Immature natural killer cell (primary cell): ENCODE data around the gene ZDHHC11. TPM values are rescaled to one million over a fixed set of nuclear protein-coding genes. Genes with fewer than 3 reads are reported as not detected.
"Not testable (repeated sequence)": the region's sequence is repeated elsewhere in the genome, so short reads cannot be mapped to it uniquely, and the experiment has no call there.

ENCODE experiments used
- DNase-seq, 3 donors: peaks; one replicate each; pipeline ENCODE4 v3.0.0; 2022; ENCODE audit warnings: mixed read lengths in 1 of 3
- H3K27ac Mint-ChIP-seq, 6 donors: one replicate each; pipeline ENCODE4 v1.8.0; 2020; ENCODE audit warnings: mixed read lengths in 6 of 6, mild to moderate bottlenecking in 5 of 6, inconsistent platforms in 4 of 6, moderate library complexity in 3 of 6
- H3K27me3 Mint-ChIP-seq, 3 donors: one replicate each; pipeline ENCODE4 v1.8.0; 2020 to 2021; ENCODE audit warnings: low read depth in 3 of 3, mild to moderate bottlenecking in 3 of 3, mixed read lengths in 3 of 3, moderate library complexity in 3 of 3, inconsistent platforms in 1 of 3
- H3K36me3 Mint-ChIP-seq, 3 donors: one replicate each; pipeline ENCODE4 v1.8.0; 2020; ENCODE audit warnings: mixed read lengths in 3 of 3, inconsistent platforms in 2 of 3, mild to moderate bottlenecking in 2 of 3
- H3K4me1 Mint-ChIP-seq, 2 donors: one replicate each; pipeline ENCODE4 v1.8.0; 2020; ENCODE audit warnings: inconsistent platforms in 2 of 2, mild to moderate bottlenecking in 2 of 2, mixed read lengths in 2 of 2, moderate library complexity in 1 of 2
- H3K4me3 Mint-ChIP-seq, 5 donors: one replicate each; pipeline ENCODE4 v1.8.0; 2020; ENCODE audit warnings: mild to moderate bottlenecking in 5 of 5, mixed read lengths in 5 of 5, inconsistent platforms in 3 of 5, moderate library complexity in 3 of 5
- H3K9me3 Mint-ChIP-seq, 6 donors: one replicate each; pipeline ENCODE4 v1.8.0; 2020; ENCODE audit warnings: mild to moderate bottlenecking in 6 of 6, mixed read lengths in 6 of 6, inconsistent platforms in 4 of 6, moderate library complexity in 3 of 6
- polyA plus RNA-seq, 3 donors: library from polyadenylated mRNA; unstranded; fragments of 300-500 nt; fragmentation: Illumina TruSeq; gene quantifications; one replicate each; pipeline ENCODE4 v1.2.3, GENCODE V29; 2021

ZDHHC11 gene
- polyA plus RNA-seq, 3 donors from 2014 or later, result not detected

GRCh38 chr5:841531-842401, 9.0 kb downstream of the ZDHHC11 start:
- H3K4me1 Mint-ChIP-seq, DNase-seq, H3K36me3 Mint-ChIP-seq: not testable (repeated sequence)

GRCh38 chr5:840974-841435, 9.8 kb downstream of the ZDHHC11 start:
- not testable (repeated sequence) for H3K4me1 Mint-ChIP-seq, H3K4me3 Mint-ChIP-seq, H3K9me3 Mint-ChIP-seq, DNase-seq, H3K27ac Mint-ChIP-seq, H3K36me3 Mint-ChIP-seq, H3K27me3 Mint-ChIP-seq

More at GRCh38 chr5:841531-842401, 9.0 kb downstream of the ZDHHC11 start:
- H3K4me3 Mint-ChIP-seq, H3K9me3 Mint-ChIP-seq, H3K27ac Mint-ChIP-seq, H3K27me3 Mint-ChIP-seq: not testable (repeated sequence)

- DNase-seq, H3K27ac Mint-ChIP-seq, H3K4me1 Mint-ChIP-seq, H3K4me3 Mint-ChIP-seq, H3K36me3 Mint-ChIP-seq, H3K9me3 Mint-ChIP-seq, H3K27me3 Mint-ChIP-seq: not testable (repeated sequence)
Measured at GRCh38 chr5:840118-840973, 10.4 kb downstream of the ZDHHC11 start.

GRCh38 chr5:838431-838851, 12.3 kb downstream of the ZDHHC11 start:
- not testable (repeated sequence) for H3K4me1 Mint-ChIP-seq, H3K27me3 Mint-ChIP-seq, H3K4me3 Mint-ChIP-seq, H3K9me3 Mint-ChIP-seq, H3K36me3 Mint-ChIP-seq, H3K27ac Mint-ChIP-seq, DNase-seq

- not testable (repeated sequence) for H3K4me1 Mint-ChIP-seq, H3K9me3 Mint-ChIP-seq, H3K27ac Mint-ChIP-seq, H3K4me3 Mint-ChIP-seq, H3K36me3 Mint-ChIP-seq, H3K27me3 Mint-ChIP-seq, DNase-seq
Measured at GRCh38 chr5:837621-838121, 13.1 kb downstream of the ZDHHC11 start.

GRCh38 chr5:835933-836612, 14.7 kb downstream of the ZDHHC11 start:
- not testable (repeated sequence) for DNase-seq, H3K36me3 Mint-ChIP-seq, H3K4me1 Mint-ChIP-seq, H3K27ac Mint-ChIP-seq, H3K9me3 Mint-ChIP-seq, H3K27me3 Mint-ChIP-seq, H3K4me3 Mint-ChIP-seq

- not testable (repeated sequence) for H3K4me1 Mint-ChIP-seq
Measured at GRCh38 chr5:834013-834412, 16.8 kb downstream of the ZDHHC11 start.

GRCh38 chr5:828194-828593, 22.6 kb downstream of the ZDHHC11 start:
- H3K27me3 Mint-ChIP-seq, H3K9me3 Mint-ChIP-seq: not testable (repeated sequence)

More at GRCh38 chr5:834013-834412, 16.8 kb downstream of the ZDHHC11 start:
- not testable (repeated sequence) for H3K36me3 Mint-ChIP-seq, DNase-seq, H3K9me3 Mint-ChIP-seq, H3K4me3 Mint-ChIP-seq, H3K27ac Mint-ChIP-seq, H3K27me3 Mint-ChIP-seq

GRCh38 chr5:825544-825943, 25.2 kb downstream of the ZDHHC11 start:
- H3K36me3 Mint-ChIP-seq, H3K27ac Mint-ChIP-seq, DNase-seq, H3K27me3 Mint-ChIP-seq, H3K4me3 Mint-ChIP-seq, H3K4me1 Mint-ChIP-seq, H3K9me3 Mint-ChIP-seq: not testable (repeated sequence)

More at GRCh38 chr5:828194-828593, 22.6 kb downstream of the ZDHHC11 start:
- not testable (repeated sequence) for DNase-seq, H3K4me1 Mint-ChIP-seq, H3K4me3 Mint-ChIP-seq, H3K36me3 Mint-ChIP-seq, H3K27ac Mint-ChIP-seq

GRCh38 chr5:821504-821903, 29.3 kb downstream of the ZDHHC11 start:
- no peak for DNase-seq
- Mint-ChIP-seq H3K9me3 (no peaks in the 10 kb centered on the region), H3K27me3 (peaks cover 2 to 3% (median 3%) of the 10 kb centered on the region in 3 donors), H3K27ac (no peak overlapping the region), H3K36me3 (no peaks in the 10 kb centered on the region), H3K4me3 (no peak overlapping the region), H3K4me1 (no peaks in the 10 kb centered on the region)

GRCh38 chr5:820245-820644, 30.5 kb downstream of the ZDHHC11 start:
- Mint-ChIP-seq H3K4me3 (no peak overlapping the region), H3K36me3 (no peaks in the 10 kb centered on the region), H3K9me3 (peaks cover 0 to 7% (median 0%) of the 10 kb centered on the region in 6 donors), H3K27ac (no peak overlapping the region), H3K4me1 (no peaks in the 10 kb centered on the region), H3K27me3 (peaks cover 2 to 4% (median 3%) of the 10 kb centered on the region in 3 donors)
- DNase-seq, result no peak

GRCh38 chr5:819078-819477, 31.7 kb downstream of the ZDHHC11 start:
- H3K27me3 Mint-ChIP-seq, result peaks cover 0 to 3% (median 2%) of the 10 kb centered on the region in 3 donors
- H3K27ac Mint-ChIP-seq, result no peak overlapping the region
- H3K9me3 Mint-ChIP-seq, result peaks cover 0 to 7% (median 0%) of the 10 kb centered on the region in 6 donors
- no peak overlapping the region for H3K4me3 Mint-ChIP-seq
- no peak for DNase-seq
- H3K4me1 Mint-ChIP-seq, result no peaks in the 10 kb centered on the region
- no peaks in the 10 kb centered on the region for H3K36me3 Mint-ChIP-seq

- H3K36me3 Mint-ChIP-seq, result no peaks in the 10 kb centered on the region
- no peaks in the 10 kb centered on the region for H3K4me1 Mint-ChIP-seq
- no peak overlapping the region for H3K27ac Mint-ChIP-seq
- peaks cover 0 to 7% (median 0%) of the 10 kb centered on the region in 6 donors for H3K9me3 Mint-ChIP-seq
- DNase-seq, result no peak
- H3K4me3 Mint-ChIP-seq, result no peak overlapping the region
- peaks cover 0 to 3% (median 2%) of the 10 kb centered on the region in 3 donors for H3K27me3 Mint-ChIP-seq
Measured at GRCh38 chr5:816176-816575, 34.6 kb downstream of the ZDHHC11 start.
